Occipital lobe (tissue), 2 donors: ENCODE measurements around the gene ARL9. TPM values are rescaled to one million over a fixed set of nuclear protein-coding genes. Genes with fewer than 3 reads are reported as not detected.
A peak's percentile ranks its signal among the peaks of the same experiment; 100 is the strongest.
"Not testable (repeated sequence)": the region's sequence is repeated elsewhere in the genome, so short reads cannot be mapped to it uniquely, and the experiment has no call there.

ENCODE experiments used
- DNase-seq: peaks from one replicate; lab custom pipeline; 2025; lab: John Stamatoyannopoulos, UW
- total RNA-seq: library from RNA; depleted of rRNA; stranded (reverse); fragments of >200 nt; gene quantifications from one replicate; pipeline ENCODE4 v1.2.3, GENCODE V29; 2014

Gene ARL9
- total RNA-seq: 3.4 TPM

DNA sequence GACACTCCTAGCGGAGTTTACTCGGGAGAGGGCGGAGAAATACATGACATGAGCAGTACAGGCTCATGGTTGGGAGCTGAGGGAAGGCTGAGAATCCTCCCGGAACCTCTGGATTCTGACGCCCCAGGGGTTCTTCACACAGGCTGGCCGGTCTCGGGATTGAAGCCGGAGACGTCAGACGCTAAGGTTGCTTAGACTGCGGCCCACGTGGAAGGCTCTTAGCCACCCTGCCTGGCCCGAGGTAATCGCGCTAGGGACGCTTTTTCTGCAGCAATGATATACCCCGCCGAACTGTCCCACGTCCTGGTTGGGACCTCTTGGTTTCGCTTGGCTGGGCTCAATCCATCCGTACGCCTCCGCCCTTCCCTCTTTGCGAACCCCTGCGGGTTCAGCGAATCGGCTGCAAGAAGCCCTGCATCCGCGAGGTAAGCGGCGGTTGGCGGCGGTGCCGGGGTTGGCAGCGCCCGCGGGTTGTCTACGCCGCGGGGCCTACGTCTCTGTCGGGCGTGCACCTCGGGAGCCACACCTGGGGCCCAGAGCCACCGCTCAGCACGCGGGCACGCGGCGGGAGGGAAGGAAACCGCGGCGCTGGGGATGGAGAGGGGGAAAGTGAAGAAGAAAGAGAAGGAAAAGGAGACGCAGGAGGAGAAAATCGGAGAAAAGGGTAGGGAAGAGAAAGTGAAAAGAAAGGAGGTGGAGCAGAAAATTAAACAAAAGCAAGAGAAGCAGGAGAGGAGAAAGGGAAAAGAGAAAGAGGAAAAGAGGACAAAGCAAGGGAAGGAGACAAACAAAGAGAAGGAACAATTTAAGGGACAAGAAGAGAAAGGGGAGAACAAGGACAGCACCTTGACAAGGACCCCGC is at the start of gene ARL9:
TSS of gene ARL9 (plus strand) at position 523 of the 862 bp plus-strand sequence. CDS start at position 595, 72 bp downstream.
- DNase-seq: peak; percentile 35

DNA sequence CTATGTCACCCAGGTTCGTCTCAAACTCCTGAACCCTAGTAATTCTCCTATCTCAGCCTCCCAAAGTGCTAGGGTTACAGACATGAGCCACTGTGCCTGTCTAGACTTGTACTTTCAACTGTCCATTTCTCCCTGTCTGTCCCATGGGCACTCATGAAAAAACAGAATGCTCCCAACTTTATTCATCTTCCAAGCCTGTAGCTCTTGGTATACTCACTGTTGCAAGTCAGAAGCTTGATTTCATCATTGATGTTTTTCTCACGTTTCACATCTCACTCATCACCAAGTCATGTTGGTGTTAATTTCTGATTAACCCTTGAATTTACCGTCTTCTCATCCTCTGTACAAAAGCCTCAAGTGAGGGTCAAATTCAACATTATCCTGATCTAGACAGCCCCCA is 45.5 kb upstream of the ARL9 start:
- no peak for DNase-seq

- DNase-seq: no peak
These were observed 43.4 kb upstream of the ARL9 start for GRCh38 chr4:56462157-56462556.

DNA sequence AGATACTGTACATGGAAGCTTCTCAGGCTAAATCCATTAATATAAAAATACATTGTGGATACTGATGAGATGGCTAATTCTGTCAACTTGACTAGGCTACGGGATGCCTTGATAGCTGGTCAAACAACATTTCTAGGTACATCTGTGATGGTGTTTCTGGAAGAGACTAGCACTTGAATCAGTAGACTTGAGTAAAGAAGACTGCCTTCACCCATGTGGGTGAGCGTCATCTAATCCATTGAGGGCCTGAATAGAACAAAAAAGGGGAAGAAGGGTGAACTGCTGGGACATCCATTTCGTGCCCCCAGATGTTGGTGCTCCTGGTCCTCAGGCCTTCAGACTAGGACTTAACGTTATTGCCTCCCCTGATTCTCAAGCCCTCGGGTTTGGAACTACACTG is 41.9 kb upstream of the ARL9 start:
- no peak for DNase-seq

DNA sequence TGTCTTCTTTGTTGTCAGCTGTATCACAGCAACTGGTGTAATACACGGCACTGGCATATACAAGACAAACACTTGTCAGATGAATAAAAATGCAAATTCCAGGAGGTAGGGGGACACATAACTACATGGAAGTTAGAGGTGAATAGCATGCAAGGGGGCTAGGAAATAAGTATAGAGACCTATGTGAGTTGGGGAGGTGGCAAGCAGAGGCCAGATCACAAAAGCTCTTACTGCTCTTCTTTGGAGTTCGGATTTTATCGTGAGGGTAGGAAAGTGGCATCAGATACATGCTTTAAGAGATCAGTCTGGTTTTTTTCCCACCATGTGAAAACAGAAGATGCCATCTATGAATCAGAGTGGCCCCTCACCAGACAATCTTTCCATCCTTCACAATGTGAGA is 41.0 kb upstream of the ARL9 start:
- DNase-seq: no peak

GRCh38 chr4:56465599-56466295 is 39.8 kb upstream of the ARL9 start:
- no peak for DNase-seq

GRCh38 chr4:56466296-56466761 is 39.3 kb upstream of the ARL9 start:
- not testable (repeated sequence) for DNase-seq

DNA sequence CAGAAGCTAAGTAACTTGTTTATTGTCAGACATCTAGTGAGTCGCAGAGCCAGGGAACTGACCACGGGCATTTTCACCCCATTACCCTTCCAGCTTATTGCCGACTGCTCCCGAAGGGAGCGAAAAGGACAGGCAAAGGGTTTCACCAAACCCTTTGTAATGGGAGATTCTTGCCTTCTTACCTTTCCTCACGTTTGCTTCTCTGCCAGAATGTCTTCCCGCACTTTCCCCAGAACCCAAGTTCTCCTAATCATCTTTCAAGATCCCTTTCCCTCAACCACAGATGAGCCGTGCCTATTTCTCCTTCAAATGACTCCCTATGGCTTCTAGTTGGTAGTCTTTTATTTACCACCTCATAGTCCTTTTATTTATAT is 38.7 kb upstream of the ARL9 start:
- DNase-seq: no peak

- peak; percentile 82 for DNase-seq
These were observed 38.1 kb upstream of the ARL9 start, which contains the start of gene SRP72 for GRCh38 chr4:56467284-56468096. Gene SRP72, plus strand, starts transcription at chr4:56467617. Its CDS starts 19 bp downstream, at chr4:56467636.

DNA sequence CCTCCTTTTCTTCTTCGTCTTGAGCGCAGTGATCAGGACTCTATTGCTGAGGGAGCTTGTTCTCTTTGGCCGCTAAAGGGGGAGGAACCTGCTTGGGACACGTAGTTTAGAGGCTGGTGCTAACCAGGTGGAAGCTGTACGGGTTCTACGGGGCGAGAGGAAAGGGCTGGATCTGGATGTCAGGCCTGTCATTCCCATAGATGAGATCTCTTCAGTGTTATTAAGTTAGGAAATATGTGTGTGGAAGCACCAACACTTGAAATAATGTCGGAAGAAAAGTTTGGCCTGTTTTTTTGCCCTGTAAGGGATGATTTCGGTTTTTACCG is 37.5 kb upstream of the ARL9 start:
- DNase-seq: no peak

- no peak for DNase-seq
These were observed 35.9 kb upstream of the ARL9 start for GRCh38 chr4:56469489-56470210.

GRCh38 chr4:56475917-56476316 is 29.7 kb upstream of the ARL9 start:
- no peak for DNase-seq

DNA sequence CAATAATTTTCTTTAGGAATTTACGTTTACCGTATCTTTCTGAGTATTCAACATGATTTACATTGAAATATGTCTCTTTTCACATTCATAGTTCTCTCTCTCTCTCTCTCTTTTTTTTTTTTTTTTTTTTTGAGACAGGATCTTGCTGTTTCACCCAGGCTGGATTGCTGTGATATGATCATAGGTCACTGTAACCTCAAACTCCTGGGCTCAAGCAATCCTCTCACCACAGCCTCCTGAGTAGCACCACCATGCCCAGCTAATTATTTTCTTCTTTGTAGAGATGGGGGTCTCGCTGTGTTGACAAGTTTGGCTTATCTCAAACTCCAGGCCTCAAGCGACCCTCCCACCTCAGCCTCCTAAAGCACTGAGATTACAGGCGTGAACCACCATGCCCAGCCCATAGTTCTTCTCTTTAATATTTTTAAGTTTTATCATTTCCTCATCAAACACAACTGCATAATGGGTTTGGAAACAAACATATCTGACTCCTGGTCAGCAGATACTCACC is 28.3 kb upstream of the ARL9 start:
- DNase-seq: no peak

DNA sequence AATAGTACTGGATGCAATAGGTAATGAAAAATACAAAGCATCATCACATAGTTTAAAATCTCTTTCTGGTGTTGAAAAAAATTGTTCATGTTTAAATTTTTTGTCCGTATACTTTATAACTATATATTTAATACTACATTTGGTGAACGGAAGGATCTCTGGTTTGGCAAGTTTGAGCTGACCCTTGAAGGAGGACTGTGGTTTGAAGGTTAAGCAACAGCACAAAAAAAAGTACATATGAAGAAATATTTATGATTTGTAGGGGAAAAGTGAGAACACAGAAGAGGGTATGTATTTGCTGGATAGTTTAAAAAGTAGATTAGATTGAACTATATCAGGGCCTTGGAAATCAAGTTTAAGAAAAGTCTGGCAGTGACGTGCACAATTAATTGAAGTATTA is 24.9 kb upstream of the ARL9 start:
- DNase-seq: no peak

- DNase-seq: no peak
These were observed 9.3 kb upstream of the ARL9 start for GRCh38 chr4:56496241-56496640.

GRCh38 chr4:56511098-56511497 is 5.5 kb downstream of the ARL9 start:
- no peak for DNase-seq

- DNase-seq: no peak
These were observed 6.6 kb downstream of the ARL9 start for GRCh38 chr4:56512166-56512565.

DNA sequence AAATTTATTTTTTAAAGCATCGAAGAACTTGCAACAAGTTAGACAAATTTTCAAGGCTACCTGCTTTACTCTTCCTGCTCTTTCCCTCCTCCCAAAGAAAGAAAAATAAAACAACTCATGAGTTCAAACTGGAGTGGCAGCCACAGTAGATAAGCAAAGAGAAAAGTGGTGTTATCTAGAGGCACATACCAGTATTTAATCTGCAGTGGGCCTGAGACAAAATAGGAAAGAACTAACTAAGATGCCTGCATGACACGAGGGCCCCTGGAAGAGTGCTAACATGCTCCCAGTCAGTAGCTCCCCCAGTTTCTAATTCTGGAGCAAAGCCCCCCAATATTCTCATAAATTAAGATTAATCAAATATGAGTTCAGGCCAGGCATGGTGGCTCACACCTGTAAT is 7.9 kb downstream of the ARL9 start:
- DNase-seq: no peak

- peak; percentile 85 for DNase-seq
These were observed 24.9 kb downstream of the ARL9 start for GRCh38 chr4:56530269-56531148.

- DNase-seq: no peak
These were observed 25.7 kb downstream of the ARL9 start for GRCh38 chr4:56531149-56531770.
